ENCODE results near the gene RND1. TPM values are rescaled to one million over a fixed set of nuclear protein-coding genes. Genes with fewer than 3 reads are reported as not detected.

RND1 gene
- total and polyA plus RNA-seq, 7 experiments from 2014 or later = 0.17 to 13.5 (median 1.5) TPM

DNA sequence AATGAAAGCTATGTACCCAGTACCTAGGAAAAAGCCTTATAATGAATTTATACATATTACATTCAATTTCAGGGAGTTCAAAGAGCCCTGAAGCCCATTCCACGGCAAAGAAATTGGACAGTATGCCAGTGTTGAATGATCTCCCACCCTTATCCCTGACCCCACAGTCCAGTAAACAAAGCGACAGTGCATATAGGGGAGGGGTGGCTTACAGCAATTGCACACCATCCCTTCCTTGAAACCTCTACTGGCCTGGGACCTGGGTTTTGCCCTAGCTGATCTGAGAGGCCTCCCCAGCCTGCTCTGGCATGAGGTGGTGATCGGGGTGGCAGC is 17.3 kb upstream of the RND1 start:
- H3K36me3 ChIP-seq (ENCODE audit: control insufficient read depth in 2 of 3, insufficient read depth in 3 of 3, low read length in 3 of 3) = no peaks in the 10 kb centered on the region
- H3K4me3 Mint-ChIP-seq = no peak overlapping the region
- no peaks in the 10 kb centered on the region for H3K9me3 ChIP-seq (ENCODE audit: control insufficient read depth in 2 of 3, low read length in 3 of 3)
- ChIA-PET POLR2A (interaction anchor here (1.2 kb wide), 1 partner anchor 17 kb away, joined by 3 read pairs; the partner anchor contains the start of gene RND1), CTCF (interaction anchor here (0.6 kb wide), 1 partner anchor 48 kb away, joined by 5 read pairs; no protein-coding TSS in a partner anchor)
- peaks cover 12 to 45% (median 20%) of the 10 kb centered on the region in 5 donors for H3K27me3 Mint-ChIP-seq
- no peak overlapping the region for H3K4me3 ChIP-seq (ENCODE audit: low read length)
- H3K9me3 Mint-ChIP-seq = peaks cover 0 to 2% (median 0%) of the 10 kb centered on the region in 11 donors
- peaks cover 0 to 7% of the 10 kb centered on the region in 2 donors for H3K27me3 ChIP-seq (ENCODE audit: control insufficient read depth in 2 of 2, insufficient read depth in 2 of 2, low read length in 2 of 2)
- peaks cover 0 to 11% (median 0%) of the 10 kb centered on the region in 7 donors for H3K4me1 Mint-ChIP-seq
- DNase-seq (no peak), ATAC-seq (no peak)
- peaks cover 0 to 5% (median 0%) of the 10 kb centered on the region in 5 donors for H3K36me3 Mint-ChIP-seq
- intact Hi-C loops (cut with micrococcal nuclease) = no loop called here
- H3K27ac ChIP-seq (ENCODE audit: low read depth, low read length) = no peak overlapping the region
- no peak overlapping the region for H3K27ac Mint-ChIP-seq
- H3K4me1 ChIP-seq (ENCODE audit: control insufficient read depth in 2 of 2, insufficient read depth in 2 of 2, low read length in 2 of 2) = no peaks in the 10 kb centered on the region

GRCh38 chr12:48882315-48882687 is 16.6 kb upstream of the RND1 start:
- Histone ChIP-seq H3K27ac (ENCODE audit: low read depth, low read length) (no peak overlapping the region), H3K36me3 (ENCODE audit: control insufficient read depth in 2 of 3, insufficient read depth in 3 of 3, low read length in 3 of 3) (no peaks in the 10 kb centered on the region), H3K4me1 (ENCODE audit: control insufficient read depth in 2 of 2, insufficient read depth in 2 of 2, low read length in 2 of 2) (no peaks in the 10 kb centered on the region), H3K27me3 (ENCODE audit: control insufficient read depth in 2 of 2, insufficient read depth in 2 of 2, low read length in 2 of 2) (peaks cover 0 to 7% of the 10 kb centered on the region in 2 donors), H3K4me3 (ENCODE audit: low read length) (no peak overlapping the region), H3K9me3 (ENCODE audit: control insufficient read depth in 2 of 3, low read length in 3 of 3) (no peaks in the 10 kb centered on the region)
- H3K36me3 Mint-ChIP-seq = peaks cover 0 to 5% (median 0%) of the 10 kb centered on the region in 5 donors
- intact Hi-C loops (cut with micrococcal nuclease) = no loop called here
- H3K4me1 Mint-ChIP-seq = peaks cover 0 to 11% (median 0%) of the 10 kb centered on the region in 7 donors
- ATAC-seq (no peak), DNase-seq (no peak)
- POLR2A ChIA-PET = interaction anchor here (1.1 to 1.5 kb wide), 2 partner anchors 17 to 30 kb away, joined by 3 read pairs; partner anchors contain the start of gene RND1
- peaks cover 12 to 45% (median 20%) of the 10 kb centered on the region in 5 donors for H3K27me3 Mint-ChIP-seq
- CTCF ChIA-PET = interaction anchor here (0.6 kb wide), 1 partner anchor 32 kb away, joined by 3 read pairs; no protein-coding TSS in a partner anchor
- no peak overlapping the region for H3K27ac Mint-ChIP-seq
- H3K9me3 Mint-ChIP-seq = peaks cover 0 to 2% (median 0%) of the 10 kb centered on the region in 11 donors
- H3K4me3 Mint-ChIP-seq = peak overlapping the region in 1 of 10 donors; percentile 2

DNA sequence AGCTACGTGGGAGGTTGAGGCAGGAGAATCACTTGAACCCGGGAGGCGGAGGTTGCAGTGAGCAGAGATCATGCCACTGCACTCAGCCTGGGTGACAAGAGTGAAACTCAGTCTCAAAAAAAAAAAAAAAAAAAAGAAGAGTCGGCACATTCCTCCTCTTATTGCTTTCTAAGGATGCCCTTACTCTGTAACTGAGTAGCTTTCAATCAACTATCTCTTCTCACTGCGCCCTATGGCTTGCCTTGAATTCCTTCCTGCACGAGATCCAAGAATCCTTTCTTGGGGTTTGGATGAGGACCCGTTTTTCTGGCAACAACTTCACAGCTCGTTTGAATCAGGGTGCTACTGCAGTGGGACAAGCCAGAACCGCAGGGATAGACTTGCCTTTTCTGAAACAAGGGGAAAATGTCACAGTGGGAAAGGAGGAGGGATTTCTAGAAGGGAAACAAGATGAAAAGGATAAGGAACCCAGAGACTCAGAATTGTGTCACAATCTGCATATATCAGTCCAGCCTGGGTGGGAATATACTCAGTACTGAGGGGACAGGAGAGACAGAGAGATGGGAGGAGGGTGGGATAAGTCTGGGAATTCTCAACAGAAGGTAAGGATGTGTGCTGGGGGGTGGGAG is 16.1 kb upstream of the RND1 start:
- no peak overlapping the region for H3K4me3 ChIP-seq (ENCODE audit: low read length)
- Mint-ChIP-seq H3K4me3 (peak overlapping the region in 1 of 10 donors; percentile 2), H3K27ac (no peak overlapping the region)

DNA sequence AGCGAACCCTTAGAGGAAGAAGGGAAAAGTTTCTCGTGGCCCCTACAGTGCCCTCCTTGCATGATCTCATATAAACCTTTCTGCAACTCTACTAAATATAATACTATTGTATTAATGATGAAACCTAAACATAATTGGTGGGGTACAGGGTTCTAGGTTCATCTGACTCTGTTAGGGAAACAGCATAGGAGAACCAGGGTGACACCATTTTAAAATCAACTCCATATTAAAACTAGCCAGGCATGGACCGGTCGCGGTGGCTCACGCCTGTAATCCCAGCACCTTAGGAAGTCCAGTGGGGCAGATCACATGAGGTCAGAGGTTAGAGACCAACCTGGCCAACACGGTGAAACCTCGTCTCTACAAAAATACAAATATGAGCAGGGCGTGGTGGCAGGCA is 15.0 kb upstream of the RND1 start:
- Histone ChIP-seq H3K27me3 (ENCODE audit: control insufficient read depth in 2 of 2, insufficient read depth in 2 of 2, low read length in 2 of 2) (peaks cover 0 to 7% of the 10 kb centered on the region in 2 donors), H3K4me1 (ENCODE audit: control insufficient read depth in 2 of 2, insufficient read depth in 2 of 2, low read length in 2 of 2) (no peaks in the 10 kb centered on the region), H3K9me3 (ENCODE audit: control insufficient read depth in 2 of 3, low read length in 3 of 3) (no peaks in the 10 kb centered on the region), H3K36me3 (ENCODE audit: control insufficient read depth in 2 of 3, insufficient read depth in 3 of 3, low read length in 3 of 3) (no peaks in the 10 kb centered on the region), H3K4me3 (ENCODE audit: low read length) (no peak overlapping the region), H3K27ac (ENCODE audit: low read depth, low read length) (no peak overlapping the region)
- no peak overlapping the region for H3K27ac Mint-ChIP-seq
- no peak overlapping the region for H3K4me3 Mint-ChIP-seq
- peaks cover 0 to 2% (median 0%) of the 10 kb centered on the region in 11 donors for H3K9me3 Mint-ChIP-seq
- ATAC-seq (no peak), DNase-seq (no peak)
- peaks cover 0 to 9% (median 0%) of the 10 kb centered on the region in 7 donors for H3K4me1 Mint-ChIP-seq
- H3K36me3 Mint-ChIP-seq = peaks cover 0 to 5% (median 0%) of the 10 kb centered on the region in 5 donors
- CTCF ChIA-PET = interaction anchor here (0.6 to 0.8 kb wide), 2 partner anchors 12 to 27 kb away, joined by 3 read pairs; no protein-coding TSS in a partner anchor
- POLR2A ChIA-PET = interaction anchor here (1.5 kb wide), 1 partner anchor 15 kb away, joined by 3 read pairs; the partner anchor contains the start of gene RND1
- intact Hi-C loops (cut with micrococcal nuclease) = no loop called here
- peaks cover 12 to 48% (median 20%) of the 10 kb centered on the region in 5 donors for H3K27me3 Mint-ChIP-seq

More for the DNA sequence above, 16.1 kb upstream of the RND1 start:
- intact Hi-C loops (cut with micrococcal nuclease) = no loop called here
- ATAC-seq = no peak
- Mint-ChIP-seq H3K36me3 (peaks cover 0 to 5% (median 0%) of the 10 kb centered on the region in 5 donors), H3K27me3 (peaks cover 12 to 48% (median 20%) of the 10 kb centered on the region in 5 donors), H3K9me3 (peaks cover 0 to 2% (median 0%) of the 10 kb centered on the region in 11 donors), H3K4me1 (peaks cover 0 to 9% (median 0%) of the 10 kb centered on the region in 7 donors)
- Histone ChIP-seq H3K27ac (ENCODE audit: low read depth, low read length) (no peak overlapping the region), H3K27me3 (ENCODE audit: control insufficient read depth in 2 of 2, insufficient read depth in 2 of 2, low read length in 2 of 2) (peaks cover 0 to 7% of the 10 kb centered on the region in 2 donors), H3K4me1 (ENCODE audit: control insufficient read depth in 2 of 2, insufficient read depth in 2 of 2, low read length in 2 of 2) (no peaks in the 10 kb centered on the region), H3K36me3 (ENCODE audit: control insufficient read depth in 2 of 3, insufficient read depth in 3 of 3, low read length in 3 of 3) (no peaks in the 10 kb centered on the region), H3K9me3 (ENCODE audit: control insufficient read depth in 2 of 3, low read length in 3 of 3) (no peaks in the 10 kb centered on the region)
- ChIA-PET CTCF (interaction anchor here (0.6 to 0.7 kb wide), 2 partner anchors 32 to 699 kb away, joined by 3 read pairs; no protein-coding TSS in a partner anchor), POLR2A (interaction anchor here (0.5 to 1.5 kb wide), 3 partner anchors 16 to 1357 kb away, joined by 3 to 7 read pairs (median 3); partner anchors contain the start of gene RND1)
- DNase-seq = no peak

DNA sequence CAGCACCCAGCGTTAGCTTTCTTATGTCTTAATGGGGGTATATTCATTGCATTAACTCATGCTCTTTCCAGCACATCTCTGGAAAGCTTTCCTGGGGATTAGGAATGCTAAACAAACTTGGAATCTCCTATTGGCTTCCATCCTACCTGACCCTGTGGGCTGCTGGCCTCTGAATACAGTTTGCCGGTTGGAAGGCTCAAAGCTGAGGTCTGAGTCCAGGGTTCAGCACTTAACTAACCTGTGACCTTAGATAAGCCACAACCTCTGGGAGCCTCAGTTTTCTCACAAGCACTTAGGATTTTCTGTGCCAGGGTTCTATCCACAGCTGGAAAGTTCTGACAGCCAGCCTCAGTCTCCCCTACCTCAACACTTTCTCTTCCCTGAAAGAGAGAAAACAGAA is 12.9 kb upstream of the RND1 start:
- ChIA-PET CTCF (interaction anchor here (1.1 kb wide), 1 partner anchor 25 kb away, joined by 3 read pairs; no protein-coding TSS in a partner anchor), POLR2A (interaction anchor here (0.7 to 1.0 kb wide), 2 partner anchors 26 to 47 kb away, joined by 4 read pairs; partner anchors contain the start of gene FKBP11)
- ATAC-seq (no peak), DNase-seq (no peak)
- Histone ChIP-seq H3K4me3 (ENCODE audit: low read length) (no peak overlapping the region), H3K27ac (ENCODE audit: low read depth, low read length) (no peak overlapping the region), H3K9me3 (ENCODE audit: control insufficient read depth in 2 of 3, low read length in 3 of 3) (no peaks in the 10 kb centered on the region), H3K27me3 (ENCODE audit: control insufficient read depth in 2 of 2, insufficient read depth in 2 of 2, low read length in 2 of 2) (peaks cover 0 to 7% of the 10 kb centered on the region in 2 donors), H3K36me3 (ENCODE audit: control insufficient read depth in 2 of 3, insufficient read depth in 3 of 3, low read length in 3 of 3) (no peaks in the 10 kb centered on the region), H3K4me1 (ENCODE audit: control insufficient read depth in 2 of 2, insufficient read depth in 2 of 2, low read length in 2 of 2) (no peaks in the 10 kb centered on the region)
- no peak overlapping the region for H3K27ac Mint-ChIP-seq
- H3K36me3 Mint-ChIP-seq = peaks cover 0 to 5% (median 0%) of the 10 kb centered on the region in 5 donors
- H3K4me1 Mint-ChIP-seq = peaks cover 0 to 9% (median 0%) of the 10 kb centered on the region in 7 donors
- H3K4me3 Mint-ChIP-seq = no peak overlapping the region
- intact Hi-C loops (cut with micrococcal nuclease) = no loop called here
- peaks cover 12 to 43% (median 20%) of the 10 kb centered on the region in 5 donors for H3K27me3 Mint-ChIP-seq
- no peaks in the 10 kb centered on the region for H3K9me3 Mint-ChIP-seq

DNA sequence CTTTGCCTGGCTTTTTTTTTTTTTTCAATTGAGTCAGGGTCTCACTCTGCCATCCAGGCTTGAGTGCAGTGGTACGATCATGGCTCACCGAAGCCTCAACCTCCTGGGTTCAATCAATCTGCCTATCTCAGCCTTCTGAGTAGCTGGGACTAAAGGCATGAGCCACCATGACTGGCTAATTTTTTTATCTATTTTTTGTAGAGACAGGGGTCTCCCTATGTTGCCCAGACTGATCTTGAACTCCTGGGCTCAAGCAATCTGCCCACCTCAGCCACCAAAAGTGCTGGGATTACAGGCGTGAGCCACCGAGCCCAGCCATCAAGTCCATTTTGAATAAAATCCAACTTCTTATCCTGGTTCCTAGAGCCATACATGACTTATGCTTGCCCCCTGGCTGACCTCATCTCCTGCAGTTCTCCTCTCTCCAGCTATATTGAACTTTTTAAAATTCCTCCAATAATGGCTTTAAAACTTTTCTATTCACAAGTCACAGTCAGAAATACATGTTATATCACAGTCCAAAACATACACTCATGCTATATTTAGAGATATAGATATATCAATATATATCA is 10.4 kb upstream of the RND1 start:
- Histone ChIP-seq H3K36me3 (ENCODE audit: control insufficient read depth in 2 of 3, insufficient read depth in 3 of 3, low read length in 3 of 3) (no peaks in the 10 kb centered on the region), H3K4me1 (ENCODE audit: control insufficient read depth in 2 of 2, insufficient read depth in 2 of 2, low read length in 2 of 2) (no peaks in the 10 kb centered on the region), H3K9me3 (ENCODE audit: control insufficient read depth in 2 of 3, low read length in 3 of 3) (no peaks in the 10 kb centered on the region), H3K27me3 (ENCODE audit: control insufficient read depth in 2 of 2, insufficient read depth in 2 of 2, low read length in 2 of 2) (peaks cover 0 to 3% of the 10 kb centered on the region in 2 donors), H3K4me3 (ENCODE audit: low read length) (no peak overlapping the region), H3K27ac (ENCODE audit: low read depth, low read length) (no peak overlapping the region)
- intact Hi-C loops (cut with micrococcal nuclease) = no loop called here
- peaks cover 11 to 29% (median 15%) of the 10 kb centered on the region in 5 donors for H3K27me3 Mint-ChIP-seq
- ChIA-PET CTCF (interaction anchor here (1.9 kb wide), 1 partner anchor 22 kb away, joined by 5 read pairs; no protein-coding TSS in a partner anchor), POLR2A (no interaction called here)
- H3K9me3 Mint-ChIP-seq = no peaks in the 10 kb centered on the region
- H3K36me3 Mint-ChIP-seq = peaks cover 0 to 5% (median 0%) of the 10 kb centered on the region in 5 donors
- ATAC-seq = no peak
- H3K4me1 Mint-ChIP-seq = peaks cover 0 to 2% (median 0%) of the 10 kb centered on the region in 7 donors
- no peak for DNase-seq
- no peak overlapping the region for H3K4me3 Mint-ChIP-seq
- no peak overlapping the region for H3K27ac Mint-ChIP-seq
